M059J (cell line): ENCODE results near the gene TBL1X. TPM values are rescaled to one million over a fixed set of nuclear protein-coding genes. Genes with fewer than 3 reads are reported as not detected.
A peak's percentile ranks its signal among the peaks of the same experiment; 100 is the strongest.
"Not testable (repeated sequence)": the region's sequence is repeated elsewhere in the genome, so short reads cannot be mapped to it uniquely, and the experiment has no call there.

Experiments used
- DNase-seq: peaks from one replicate; pipeline ENCODE4 v3.0.0-alpha.2; 2012; ENCODE audit warnings: low read depth
- total RNA-seq: library from RNA; depleted of rRNA; stranded (reverse); fragments of >200 nt; shearing (Covaris generic); gene quantifications from 2 replicates; pipeline ENCODE4 v1.2.3, GENCODE V29; 2014

Gene TBL1X
- total RNA-seq, 1 experiment from 2014 or later = 12.7 TPM

- DNase-seq = no peak
These were observed 5.6 kb upstream of the TBL1X start for GRCh38 chrX:9459186-9459748.

GRCh38 chrX:9461087-9461486, 3.8 kb upstream of the TBL1X start:
- no peak for DNase-seq

- no peak for DNase-seq
These were observed 2.4 kb upstream of the TBL1X start for GRCh38 chrX:9462456-9462855.

GRCh38 chrX:9465380-9466123, 694 bp downstream of the TBL1X start:
- DNase-seq = peak; percentile 16

GRCh38 chrX:9466124-9466495, 1.3 kb downstream of the TBL1X start:
- peak; percentile 47 for DNase-seq

GRCh38 chrX:9466736-9467135, 1.9 kb downstream of the TBL1X start:
- DNase-seq = peak; percentile 4

- no peak for DNase-seq
These were observed 2.3 kb downstream of the TBL1X start for GRCh38 chrX:9467146-9467545.

GRCh38 chrX:9467751-9468150, 2.9 kb downstream of the TBL1X start:
- no peak for DNase-seq

- DNase-seq = peak; percentile 22
These were observed 6.7 kb downstream of the TBL1X start for GRCh38 chrX:9471571-9471985.

- DNase-seq = no peak
These were observed 8.8 kb downstream of the TBL1X start for GRCh38 chrX:9473708-9474107.

GRCh38 chrX:9475417-9475816, 10.6 kb downstream of the TBL1X start:
- DNase-seq = not testable (repeated sequence)

- no peak for DNase-seq
These were observed 11.1 kb downstream of the TBL1X start for GRCh38 chrX:9475984-9476383.

- DNase-seq = no peak
These were observed 12.1 kb downstream of the TBL1X start for GRCh38 chrX:9476810-9477575.

GRCh38 chrX:9482408-9482807, 17.6 kb downstream of the TBL1X start:
- no peak for DNase-seq

- no peak for DNase-seq
These were observed 18.0 kb downstream of the TBL1X start for GRCh38 chrX:9482837-9483236.

GRCh38 chrX:9483376-9483775, 18.5 kb downstream of the TBL1X start:
- no peak for DNase-seq

GRCh38 chrX:9486786-9487387, 22.0 kb downstream of the TBL1X start:
- DNase-seq = no peak

GRCh38 chrX:9488586-9488985, 23.7 kb downstream of the TBL1X start:
- no peak for DNase-seq

GRCh38 chrX:9489234-9489633, 24.4 kb downstream of the TBL1X start:
- DNase-seq = no peak

- no peak for DNase-seq
These were observed 28.0 kb downstream of the TBL1X start for GRCh38 chrX:9492901-9493300.

- DNase-seq = no peak
These were observed 29.1 kb downstream of the TBL1X start for GRCh38 chrX:9493936-9494335.

- no peak for DNase-seq
These were observed 29.9 kb downstream of the TBL1X start for GRCh38 chrX:9494771-9495170.

- no peak for DNase-seq
These were observed 30.6 kb downstream of the TBL1X start for GRCh38 chrX:9495496-9495895.
